Gastrocnemius medialis (tissue), 4 donors: ENCODE results near the gene BCAP29.

ENCODE experiments used
- POLR2A ChIP-seq, 2 donors: fragments of 450-650 bp; IDR thresholded peaks; one replicate each; pipeline ENCODE4 v1.6.1; 2017; ENCODE audit warnings: antibody characterized with exemption in 2 of 2, mild to moderate bottlenecking in 2 of 2, moderate library complexity in 2 of 2
- TF ChIP-seq, protein P1 (sequence below), 5 experiments: fragments of 450-650 bp in 3 of 5; fragments of 200-600 bp in 2 of 5; sonication (generic) in 2 of 5; IDR thresholded peaks in 4 of 5; conservative IDR thresholded peaks in 1 of 5; 1 replicate in 4 of 5; 2 replicates in 1 of 5; pipeline ENCODE4 v1.5.1; 2016 to 2019; ENCODE audit warnings: antibody characterized with exemption in 5 of 5, mild to moderate bottlenecking in 3 of 5, moderate library complexity in 3 of 5

DNA sequence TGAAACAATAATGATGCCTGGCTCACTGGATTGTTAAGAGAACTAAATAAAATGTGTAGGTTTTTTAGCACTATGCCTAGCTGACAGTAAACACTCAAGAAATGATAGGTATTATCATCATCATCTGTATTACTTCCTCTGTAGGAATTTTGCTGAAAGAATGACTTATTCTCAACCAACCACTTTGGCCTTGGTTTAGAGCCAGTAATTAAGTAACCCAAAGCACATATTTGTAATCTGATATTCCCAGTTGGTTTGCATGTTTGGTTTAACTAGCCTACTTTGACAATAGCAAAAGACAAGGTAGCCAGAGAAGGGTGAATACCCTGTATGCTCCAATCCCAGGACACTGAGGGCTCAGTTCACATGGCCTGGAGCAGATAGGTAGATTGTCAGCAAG lies 34.4 kb downstream of the BCAP29 start:
- TF ChIP-seq, protein P1, sequence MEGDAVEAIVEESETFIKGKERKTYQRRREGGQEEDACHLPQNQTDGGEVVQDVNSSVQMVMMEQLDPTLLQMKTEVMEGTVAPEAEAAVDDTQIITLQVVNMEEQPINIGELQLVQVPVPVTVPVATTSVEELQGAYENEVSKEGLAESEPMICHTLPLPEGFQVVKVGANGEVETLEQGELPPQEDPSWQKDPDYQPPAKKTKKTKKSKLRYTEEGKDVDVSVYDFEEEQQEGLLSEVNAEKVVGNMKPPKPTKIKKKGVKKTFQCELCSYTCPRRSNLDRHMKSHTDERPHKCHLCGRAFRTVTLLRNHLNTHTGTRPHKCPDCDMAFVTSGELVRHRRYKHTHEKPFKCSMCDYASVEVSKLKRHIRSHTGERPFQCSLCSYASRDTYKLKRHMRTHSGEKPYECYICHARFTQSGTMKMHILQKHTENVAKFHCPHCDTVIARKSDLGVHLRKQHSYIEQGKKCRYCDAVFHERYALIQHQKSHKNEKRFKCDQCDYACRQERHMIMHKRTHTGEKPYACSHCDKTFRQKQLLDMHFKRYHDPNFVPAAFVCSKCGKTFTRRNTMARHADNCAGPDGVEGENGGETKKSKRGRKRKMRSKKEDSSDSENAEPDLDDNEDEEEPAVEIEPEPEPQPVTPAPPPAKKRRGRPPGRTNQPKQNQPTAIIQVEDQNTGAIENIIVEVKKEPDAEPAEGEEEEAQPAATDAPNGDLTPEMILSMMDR (IDR thresholded peaks at IDR 0.05 in 4 of 5, conservative IDR thresholded peaks at IDR 0.05 in 1 of 5) = no peak
- no peak for TF ChIP-seq POLR2A (IDR thresholded peaks at IDR 0.05)
